ENCODE data around the gene SEH1L. TPM values are rescaled to one million over a fixed set of nuclear protein-coding genes. Genes with fewer than 3 reads are reported as not detected.
A peak's percentile ranks its signal among the peaks of the same experiment; 100 is the strongest.
"Not testable (repeated sequence)": the region's sequence is repeated elsewhere in the genome, so short reads cannot be mapped to it uniquely, and the experiment has no call there.

Gene SEH1L, protein sequence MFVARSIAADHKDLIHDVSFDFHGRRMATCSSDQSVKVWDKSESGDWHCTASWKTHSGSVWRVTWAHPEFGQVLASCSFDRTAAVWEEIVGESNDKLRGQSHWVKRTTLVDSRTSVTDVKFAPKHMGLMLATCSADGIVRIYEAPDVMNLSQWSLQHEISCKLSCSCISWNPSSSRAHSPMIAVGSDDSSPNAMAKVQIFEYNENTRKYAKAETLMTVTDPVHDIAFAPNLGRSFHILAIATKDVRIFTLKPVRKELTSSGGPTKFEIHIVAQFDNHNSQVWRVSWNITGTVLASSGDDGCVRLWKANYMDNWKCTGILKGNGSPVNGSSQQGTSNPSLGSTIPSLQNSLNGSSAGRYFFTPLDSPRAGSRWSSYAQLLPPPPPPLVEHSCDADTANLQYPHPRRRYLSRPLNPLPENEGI
- 32.5 TPM for polyA plus RNA-seq (2013, experiment 1 of 2; ENCODE audit: insufficient read length)
- polyA plus RNA-seq (2013, experiment 2 of 2; ENCODE audit: insufficient read length), result 34.8 TPM

DNA sequence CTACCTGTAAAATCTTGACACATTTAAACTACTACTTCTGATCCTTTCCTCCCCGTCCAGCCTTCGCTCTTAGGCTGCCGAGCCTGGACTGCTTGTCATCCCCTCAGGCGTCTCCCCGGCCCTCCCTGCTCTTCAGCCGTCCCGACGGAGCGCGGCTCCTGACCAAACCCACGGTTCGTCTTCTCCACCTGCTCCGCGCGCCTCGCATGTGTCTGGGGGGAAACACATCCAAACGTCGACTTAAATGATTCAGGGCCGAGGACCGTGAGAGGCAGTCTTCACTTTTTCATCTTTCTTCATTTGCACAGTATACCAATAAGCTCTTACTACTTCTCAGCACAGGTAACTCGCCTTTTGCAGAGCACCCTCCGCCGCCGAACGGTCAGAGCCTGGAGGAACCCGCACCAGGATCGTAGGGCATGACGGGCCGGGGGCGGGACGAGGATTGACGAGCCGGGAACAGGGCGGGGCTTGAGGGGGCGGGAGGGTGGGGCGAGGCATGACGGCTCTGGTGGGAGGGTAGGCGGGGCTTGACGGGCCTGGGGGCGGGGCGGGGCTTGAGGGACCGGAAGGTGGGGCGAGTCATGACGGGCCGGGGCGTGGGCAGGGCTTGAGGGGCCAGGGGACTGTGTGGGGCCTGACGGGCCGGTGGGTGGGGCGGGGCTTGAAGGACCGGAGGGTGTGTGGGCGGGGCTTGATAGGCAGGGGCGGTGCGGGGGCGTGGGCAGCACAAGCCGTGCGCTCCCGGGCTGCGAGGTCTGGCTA, at the start of gene SEH1L:
TSS of gene SEH1L (plus strand) at position 727 of the 765 bp plus-strand sequence. CDS start 111 bp downstream, outside the sequence.
- DNase-seq, result peak; percentile 99

- not testable (repeated sequence) for DNase-seq
These were observed 46.6 kb upstream of the SEH1L start for GRCh38 chr18:12901208-12901607.

DNA sequence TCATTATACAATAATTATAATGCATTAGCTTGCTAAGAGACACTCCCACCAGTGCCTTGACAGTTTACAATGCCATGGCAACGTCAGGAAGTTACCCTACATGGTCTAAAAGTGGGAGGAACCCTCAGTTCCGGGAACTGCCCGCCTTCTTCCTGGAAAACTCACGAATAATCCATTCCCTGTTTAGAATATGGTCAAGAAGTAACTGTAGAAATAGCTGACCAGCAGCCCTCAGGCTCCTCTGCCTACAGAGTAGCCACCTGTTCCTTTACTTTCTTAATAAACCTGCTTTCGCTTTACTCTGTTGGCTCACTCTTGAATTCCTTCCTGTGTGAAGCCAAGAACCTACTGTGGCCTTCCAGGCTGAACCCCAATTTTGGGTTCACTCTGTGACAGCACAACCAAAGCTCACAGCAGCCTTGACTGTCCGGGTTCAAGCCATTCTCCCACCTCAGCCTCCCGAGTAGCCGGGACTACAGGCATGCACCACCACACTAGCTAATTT, 43.7 kb upstream of the SEH1L start:
- no peak for DNase-seq

DNA sequence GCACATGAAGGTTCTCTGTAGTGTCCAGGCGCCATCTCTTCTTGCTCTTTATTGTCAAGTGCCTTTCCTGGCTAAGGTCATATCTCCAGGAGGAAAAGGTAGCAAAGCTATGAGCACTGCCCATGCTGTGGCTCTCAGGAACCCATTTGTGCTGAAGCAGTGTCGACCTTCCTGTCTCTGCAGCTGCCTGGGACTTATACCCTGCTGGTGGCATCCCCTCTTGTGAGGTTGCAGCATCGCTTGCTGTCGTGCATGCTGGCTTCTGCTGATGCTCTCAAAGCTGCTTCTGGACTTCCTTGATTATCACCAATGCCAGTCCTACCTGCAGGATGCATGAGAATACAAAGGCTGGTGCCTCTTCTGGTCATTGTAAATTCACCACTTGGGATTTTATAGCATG, 41.7 kb upstream of the SEH1L start:
- no peak for DNase-seq

DNA sequence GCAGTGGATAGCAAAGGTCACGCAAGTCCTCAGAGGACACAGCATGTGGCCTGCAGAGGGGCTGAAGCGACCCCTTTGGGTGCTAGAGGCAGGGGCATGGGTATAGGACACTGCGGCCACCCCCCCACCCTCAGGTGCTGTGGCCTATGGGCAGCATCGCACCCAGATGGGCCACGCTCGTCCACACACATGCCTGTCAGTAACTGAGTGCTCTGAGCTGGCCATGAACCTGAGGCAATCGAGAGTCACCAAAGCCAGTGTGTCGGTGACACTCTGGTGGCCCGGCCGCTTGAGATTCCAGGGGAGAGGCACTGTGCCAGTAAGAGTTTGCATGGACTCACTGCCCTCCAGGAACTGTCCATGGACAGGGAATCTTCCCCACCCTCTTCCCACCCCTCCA, 41.0 kb upstream of the SEH1L start:
- no peak for DNase-seq

DNA sequence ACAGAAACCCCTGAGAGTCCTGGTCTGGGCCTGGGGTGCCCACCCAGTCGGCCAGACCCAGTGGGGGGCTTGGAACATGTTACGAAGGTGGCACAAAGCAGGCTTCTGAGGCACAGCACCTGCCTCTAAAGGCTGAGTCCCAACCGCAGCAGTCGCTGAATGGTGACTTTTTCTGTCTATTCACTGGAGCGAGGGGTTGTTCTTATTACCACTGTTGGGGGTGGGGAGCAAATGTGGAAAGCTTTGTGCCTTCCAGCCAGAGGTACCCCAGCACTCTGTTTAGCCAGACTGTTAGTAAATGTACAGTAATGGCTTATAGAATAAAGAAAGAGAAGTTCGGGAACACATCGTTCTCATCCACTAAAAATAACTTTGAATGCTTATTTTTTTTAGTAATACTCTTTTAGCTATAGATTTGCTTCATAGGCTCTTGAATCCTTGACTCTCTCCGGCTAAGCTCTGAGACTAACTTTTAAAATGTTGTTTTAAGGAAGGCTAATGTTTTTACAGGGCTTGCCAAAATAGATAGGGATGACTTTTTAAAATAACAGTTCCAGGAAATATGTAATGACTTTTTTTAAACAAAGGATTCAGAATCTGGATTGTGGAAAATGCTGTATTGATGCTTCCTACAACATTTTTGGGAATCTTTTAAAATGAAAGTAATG, 40.4 kb upstream of the SEH1L start:
- DNase-seq, result peak; percentile 87

- DNase-seq, result no peak
These were observed 39.1 kb upstream of the SEH1L start for GRCh38 chr18:12908706-12909105.

DNA sequence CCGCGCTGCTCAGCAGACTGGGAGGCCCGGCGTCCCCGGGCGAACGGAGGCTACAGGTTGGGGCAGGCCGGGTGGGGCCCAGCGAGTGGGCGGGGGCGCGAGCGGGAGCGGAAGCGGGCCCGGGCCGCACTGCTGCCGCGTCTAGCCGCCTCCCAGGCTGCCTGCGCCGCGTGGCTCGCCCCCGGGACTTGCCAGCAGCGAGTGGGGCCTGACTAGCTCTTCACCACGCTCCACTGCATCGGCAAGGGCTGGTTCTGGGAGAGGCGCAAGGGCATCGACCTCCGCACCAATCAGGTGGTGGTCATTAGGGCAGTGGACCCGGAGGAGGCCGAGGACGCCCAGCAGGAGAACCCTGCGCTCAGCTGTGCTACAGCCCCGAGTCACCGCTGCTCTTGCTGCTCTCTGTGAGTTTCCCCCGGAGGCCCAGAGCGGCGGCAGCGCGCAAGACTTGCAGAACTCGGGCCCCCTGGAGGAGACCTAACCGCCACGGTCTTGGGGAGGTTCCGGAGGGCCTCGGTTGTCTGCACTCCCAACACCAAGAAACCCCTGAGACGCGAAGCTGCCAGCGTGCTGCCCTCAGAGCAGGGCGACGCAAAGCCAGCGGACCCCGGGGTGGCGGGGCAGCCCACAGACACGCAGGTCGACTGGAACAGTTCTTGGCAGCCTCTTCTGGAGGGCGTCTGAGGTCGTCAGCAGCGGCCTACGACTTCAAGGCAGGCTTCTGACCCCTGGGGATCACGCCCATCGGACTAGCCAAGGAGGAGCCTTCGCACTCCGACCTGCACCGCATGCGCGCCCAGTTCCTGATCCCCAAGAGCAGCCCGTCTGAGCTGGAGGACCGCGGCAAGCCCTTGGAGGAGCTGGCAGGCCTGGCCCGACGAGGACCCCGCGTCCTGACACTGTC, 36.5 kb upstream of the SEH1L start:
- peak; percentile 28 for DNase-seq

- no peak for DNase-seq
These were observed 35.7 kb upstream of the SEH1L start for GRCh38 chr18:12911929-12912703.

DNA sequence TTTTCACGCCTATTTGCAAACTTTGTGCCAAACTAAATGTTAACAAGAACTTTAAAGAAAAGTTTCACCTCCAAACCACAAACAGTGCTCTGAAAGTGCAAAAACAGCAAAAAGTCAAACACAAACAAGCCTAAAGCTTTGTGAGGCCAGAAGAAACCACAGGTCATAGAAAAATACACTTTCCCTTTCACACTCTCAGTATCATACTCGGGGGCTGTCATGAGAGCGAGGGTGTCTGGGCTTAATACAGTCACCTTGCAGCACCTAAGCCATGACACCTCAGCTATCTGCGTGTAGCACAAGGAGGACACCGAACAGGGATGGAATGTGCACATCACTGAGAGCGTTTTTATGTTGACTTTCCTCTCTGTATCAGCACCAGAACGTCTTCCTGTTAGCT, 26.6 kb upstream of the SEH1L start:
- no peak for DNase-seq

- DNase-seq, result no peak
These were observed 25.5 kb upstream of the SEH1L start for GRCh38 chr18:12922266-12922665.

DNA sequence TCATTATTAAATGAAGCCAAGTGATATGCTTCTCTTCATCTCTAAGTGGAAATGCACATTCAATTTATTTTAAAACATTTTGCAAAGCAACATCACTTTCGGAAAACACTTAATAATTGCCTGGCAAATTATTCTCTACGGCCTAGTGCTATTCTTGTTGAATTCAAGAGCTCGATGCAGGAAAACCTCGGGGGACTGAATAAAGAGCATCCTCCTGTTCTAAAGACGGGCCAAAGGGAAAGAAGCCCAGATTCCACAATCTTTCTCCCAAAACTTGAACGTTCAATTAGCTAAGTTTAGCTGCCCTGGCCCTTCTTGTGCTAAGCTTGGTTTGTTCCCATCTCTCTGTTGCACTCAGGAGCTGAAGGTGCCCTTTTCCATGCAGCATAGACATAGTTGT, 23.2 kb upstream of the SEH1L start:
- DNase-seq, result no peak

- DNase-seq, result no peak
These were observed 19.6 kb upstream of the SEH1L start for GRCh38 chr18:12928206-12928605.

DNA sequence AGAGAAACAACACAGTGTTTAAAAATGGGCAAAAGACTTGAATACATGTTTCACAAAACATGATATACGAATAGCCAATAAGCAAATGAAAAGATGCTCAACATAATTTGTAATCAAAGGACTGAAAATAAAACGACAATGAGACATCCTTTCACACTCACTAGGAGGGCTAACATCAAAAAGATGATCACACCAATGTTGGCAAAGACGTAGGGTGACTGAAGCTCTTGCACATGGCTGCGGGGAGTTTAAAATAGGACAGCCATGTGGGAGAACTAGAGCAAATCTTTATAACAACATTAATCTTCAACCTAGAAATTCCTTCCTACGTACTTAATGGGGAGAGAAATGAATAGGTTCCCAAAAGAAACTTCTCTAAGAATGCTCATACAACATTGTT, 19.2 kb upstream of the SEH1L start:
- no peak for DNase-seq

DNA sequence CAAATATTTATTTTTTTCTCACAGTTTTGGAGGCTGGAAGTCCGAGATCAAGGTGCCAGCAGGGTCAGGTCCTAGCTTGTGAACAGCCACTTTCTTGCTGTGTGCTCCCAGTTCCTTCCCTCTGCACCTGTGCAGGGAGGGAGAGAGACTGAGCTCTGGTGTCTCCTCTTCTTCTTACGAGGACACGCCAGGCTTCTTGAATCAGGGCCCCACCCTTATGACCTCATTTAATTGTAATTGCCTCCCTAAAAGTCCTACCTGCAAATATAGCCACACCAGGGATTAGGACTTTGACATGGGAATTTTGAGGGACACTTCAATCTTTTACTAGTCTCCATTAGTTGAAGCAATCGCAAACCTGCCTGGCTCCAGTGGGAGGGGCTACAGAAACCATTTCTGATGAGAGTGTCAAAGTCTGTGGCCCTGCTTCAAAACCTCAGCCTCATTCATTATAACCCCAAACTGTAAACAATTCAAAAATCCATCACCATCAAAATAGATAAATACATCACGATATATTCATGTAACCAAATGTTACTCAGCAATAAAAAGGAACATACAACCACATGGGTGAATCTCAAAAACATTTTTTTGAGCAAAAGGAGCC, 18.2 kb upstream of the SEH1L start:
- DNase-seq, result no peak

DNA sequence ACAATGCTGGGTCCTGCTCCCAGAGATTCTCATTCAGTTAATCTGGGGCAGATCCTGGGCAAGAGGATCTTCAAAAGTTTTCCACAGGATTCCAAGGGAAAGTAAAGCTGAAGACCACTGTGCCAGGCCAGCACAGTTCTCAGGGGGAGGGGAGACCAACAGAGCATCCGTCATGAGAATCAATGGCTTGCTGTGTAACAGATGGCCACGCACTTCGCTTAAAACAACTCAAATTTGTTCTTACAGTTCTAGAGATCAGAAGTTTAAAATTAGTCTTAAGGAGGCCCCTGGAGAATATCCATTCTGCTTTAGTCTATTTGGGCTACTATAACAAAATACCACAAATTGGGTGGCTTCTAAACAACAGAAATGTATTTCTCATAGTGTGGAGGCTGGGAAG, 17.4 kb upstream of the SEH1L start:
- DNase-seq, result no peak

GRCh38 chr18:12930908-12931307, 16.9 kb upstream of the SEH1L start:
- no peak for DNase-seq

- DNase-seq, result no peak
These were observed 14.5 kb upstream of the SEH1L start for GRCh38 chr18:12933327-12933726.

DNA sequence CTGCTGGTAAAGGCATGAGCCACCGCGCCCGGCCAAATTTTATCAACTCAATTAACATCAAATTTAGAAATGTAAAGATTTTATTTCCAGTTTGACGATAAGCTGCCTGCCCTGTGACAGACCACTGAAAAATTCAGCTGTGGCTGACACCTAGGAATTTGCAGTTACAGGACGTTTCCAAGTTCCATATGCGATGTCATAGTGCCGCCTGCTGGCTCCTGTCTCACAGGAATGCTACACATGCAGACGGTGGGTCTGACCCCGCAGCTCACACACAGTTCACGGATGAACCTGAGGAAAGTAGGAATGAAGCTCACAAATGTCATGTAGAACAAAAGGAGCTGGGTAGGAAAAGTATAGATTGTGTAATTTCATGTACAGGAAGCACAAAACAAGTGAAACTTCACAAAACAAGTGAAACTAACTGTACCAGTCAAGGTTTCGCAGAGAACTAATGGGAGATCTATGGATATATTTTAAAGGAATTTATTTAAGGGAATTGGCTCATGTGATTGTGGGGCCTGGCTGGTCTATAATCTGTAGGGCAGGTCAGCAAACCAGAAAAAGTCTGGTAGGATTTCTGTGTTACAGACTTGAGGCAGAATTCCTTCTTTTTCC, 13.2 kb upstream of the SEH1L start:
- DNase-seq, result peak; percentile 89

DNA sequence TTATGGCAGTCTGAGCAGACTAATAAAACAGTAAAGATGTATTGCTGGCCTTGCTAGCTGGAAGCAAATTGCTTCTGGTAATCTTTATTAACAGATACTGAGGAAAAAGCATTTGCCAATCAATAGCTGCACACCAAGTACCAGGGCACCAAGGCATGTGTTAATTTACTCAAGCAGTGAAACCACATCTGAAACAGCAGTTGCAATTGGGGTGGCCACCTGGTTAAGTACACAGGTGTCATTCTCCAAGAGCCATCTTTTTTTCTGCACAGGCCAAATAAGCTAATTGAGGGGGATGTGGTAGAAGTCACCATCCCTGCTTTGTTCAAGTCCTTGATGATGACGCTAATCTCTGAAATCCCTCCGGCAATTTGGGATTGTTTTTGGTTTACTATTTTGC, 8.6 kb upstream of the SEH1L start:
- no peak for DNase-seq
